Measurements from ENCODE around the gene CYP1A2. TPM values are rescaled to one million over a fixed set of nuclear protein-coding genes. Genes with fewer than 3 reads are reported as not detected.

The CYP1A2 gene
- total RNA-seq, 2 experiments from 2014 or later, result not detected

DNA sequence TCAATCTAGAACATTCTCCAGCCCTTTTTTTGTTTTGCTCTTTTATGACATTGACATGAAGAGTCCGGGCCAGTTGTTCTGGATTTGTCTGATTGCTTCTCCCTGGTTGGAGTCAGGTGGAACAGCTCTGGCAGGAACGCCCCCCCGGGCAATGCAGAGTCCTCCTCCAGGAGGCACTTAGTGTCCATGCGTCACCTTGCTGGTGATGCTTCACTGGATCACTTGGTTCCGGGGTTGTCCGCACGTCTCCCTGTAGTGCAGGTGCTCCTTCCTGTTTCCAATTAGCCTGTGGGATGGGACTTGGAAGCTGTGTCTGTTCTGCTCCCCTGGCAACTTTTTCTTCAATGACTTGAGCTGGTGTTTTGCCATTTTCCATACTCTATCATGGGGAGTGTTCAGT lies 43.0 kb downstream of the CYP1A2 start:
- no peak for DNase-seq
- H3K27me3 Mint-ChIP-seq, result no peaks in the 10 kb centered on the region
- intact Hi-C loops (cut with micrococcal nuclease), result no loop called here
- POLR2A ChIA-PET, result interaction anchor here (2.7 to 9.4 kb wide), 2 partner anchors 12 to 20 kb away, joined by 11 to 116 read pairs; partner anchors contain the start of gene CSK
- peaks cover 89% of the 10 kb centered on the region for H3K4me1 Mint-ChIP-seq (ENCODE audit: low read depth)
- CTCF ChIA-PET, result interaction anchor here (1.1 to 20.5 kb wide), 4 partner anchors 8 to 159 kb away, joined by 3 to 1220 read pairs (median 4); partner anchors contain the start of gene CSK
- peak overlapping the region; percentile 99 for H3K27ac Mint-ChIP-seq
- peaks cover 42% of the 10 kb centered on the region for H3K36me3 Mint-ChIP-seq
- peak overlapping the region; percentile 6 for H3K4me3 Mint-ChIP-seq
- H3K9me3 Mint-ChIP-seq, result no peaks in the 10 kb centered on the region

- Mint-ChIP-seq H3K36me3 (peaks cover 38% of the 10 kb centered on the region), H3K4me3 (peak overlapping the region; percentile 6), H3K27ac (peak overlapping the region; percentile 99), H3K9me3 (no peaks in the 10 kb centered on the region), H3K27me3 (no peaks in the 10 kb centered on the region), H3K4me1 (ENCODE audit: low read depth) (peaks cover 89% of the 10 kb centered on the region)
- peak; percentile 38 for DNase-seq
- ChIA-PET POLR2A (interaction anchor here (2.7 to 9.4 kb wide), 3 partner anchors 8 to 21 kb away, joined by 11 to 116 read pairs (median 15); partner anchors contain the start of gene CSK), CTCF (interaction anchor here (1.0 to 20.5 kb wide), 14 partner anchors 7 to 175 kb away, joined by 3 to 1220 read pairs (median 4); partner anchors contain the start of genes CSK and EDC3)
- intact Hi-C loops (cut with micrococcal nuclease), result no loop called here
Measured at GRCh38 chr15:74792227-74793016, 43.8 kb downstream of the CYP1A2 start.

GRCh38 chr15:74793135-74794028 lies 44.7 kb downstream of the CYP1A2 start:
- POLR2A ChIA-PET, result interaction anchor here (0.6 to 9.4 kb wide), 6 partner anchors 9 to 145 kb away, joined by 3 to 116 read pairs (median 8); partner anchors contain the start of genes COX5A and CSK
- H3K4me1 Mint-ChIP-seq (ENCODE audit: low read depth), result peaks cover 88% of the 10 kb centered on the region
- H3K27me3 Mint-ChIP-seq, result no peaks in the 10 kb centered on the region
- DNase-seq, result peak; percentile 81
- CTCF ChIA-PET, result interaction anchor here (0.9 to 20.5 kb wide), 17 partner anchors 11 to 176 kb away, joined by 3 to 1220 read pairs (median 6); partner anchors contain the start of genes CSK, CYP1A1, EDC3 and ULK3
- H3K36me3 Mint-ChIP-seq, result peaks cover 40% of the 10 kb centered on the region
- H3K27ac Mint-ChIP-seq, result peak overlapping the region; percentile 99
- H3K4me3 Mint-ChIP-seq, result peak overlapping the region; percentile 29
- no peaks in the 10 kb centered on the region for H3K9me3 Mint-ChIP-seq
- intact Hi-C loops (cut with micrococcal nuclease), result no loop called here

- Mint-ChIP-seq H3K4me3 (peak overlapping the region; percentile 21), H3K27ac (peak overlapping the region; percentile 88), H3K36me3 (peaks cover 41% of the 10 kb centered on the region), H3K27me3 (no peaks in the 10 kb centered on the region), H3K9me3 (no peaks in the 10 kb centered on the region), H3K4me1 (ENCODE audit: low read depth) (peaks cover 90% of the 10 kb centered on the region)
- ChIA-PET POLR2A (interaction anchor here (0.9 to 9.4 kb wide), 5 partner anchors 10 to 144 kb away, joined by 3 to 116 read pairs (median 11); partner anchors contain the start of genes COX5A and CSK), CTCF (interaction anchor here (0.6 to 20.5 kb wide), 14 partner anchors 10 to 177 kb away, joined by 3 to 1220 read pairs (median 6); partner anchors contain the start of genes CSK, CYP1A1 and ULK3)
- intact Hi-C loops (cut with micrococcal nuclease), result no loop called here
- DNase-seq, result no peak
Measured at GRCh38 chr15:74794248-74794969, 45.8 kb downstream of the CYP1A2 start.

- Mint-ChIP-seq H3K9me3 (no peaks in the 10 kb centered on the region), H3K36me3 (peaks cover 41% of the 10 kb centered on the region), H3K4me3 (peak overlapping the region; percentile 21), H3K27ac (peak overlapping the region; percentile 88), H3K27me3 (no peaks in the 10 kb centered on the region), H3K4me1 (ENCODE audit: low read depth) (peaks cover 90% of the 10 kb centered on the region)
- intact Hi-C loops (cut with micrococcal nuclease), result no loop called here
- CTCF ChIA-PET, result interaction anchor here (1.8 to 20.5 kb wide), 6 partner anchors 17 to 159 kb away, joined by 4 to 1220 read pairs (median 10); partner anchors contain the start of genes CSK and ULK3
- POLR2A ChIA-PET, result interaction anchor here (0.9 to 9.4 kb wide), 2 partner anchors 16 to 20 kb away, joined by 4 to 116 read pairs; partner anchors contain the start of gene CSK
- no peak for DNase-seq
Measured at GRCh38 chr15:74794970-74795349, 46.3 kb downstream of the CYP1A2 start.

DNA sequence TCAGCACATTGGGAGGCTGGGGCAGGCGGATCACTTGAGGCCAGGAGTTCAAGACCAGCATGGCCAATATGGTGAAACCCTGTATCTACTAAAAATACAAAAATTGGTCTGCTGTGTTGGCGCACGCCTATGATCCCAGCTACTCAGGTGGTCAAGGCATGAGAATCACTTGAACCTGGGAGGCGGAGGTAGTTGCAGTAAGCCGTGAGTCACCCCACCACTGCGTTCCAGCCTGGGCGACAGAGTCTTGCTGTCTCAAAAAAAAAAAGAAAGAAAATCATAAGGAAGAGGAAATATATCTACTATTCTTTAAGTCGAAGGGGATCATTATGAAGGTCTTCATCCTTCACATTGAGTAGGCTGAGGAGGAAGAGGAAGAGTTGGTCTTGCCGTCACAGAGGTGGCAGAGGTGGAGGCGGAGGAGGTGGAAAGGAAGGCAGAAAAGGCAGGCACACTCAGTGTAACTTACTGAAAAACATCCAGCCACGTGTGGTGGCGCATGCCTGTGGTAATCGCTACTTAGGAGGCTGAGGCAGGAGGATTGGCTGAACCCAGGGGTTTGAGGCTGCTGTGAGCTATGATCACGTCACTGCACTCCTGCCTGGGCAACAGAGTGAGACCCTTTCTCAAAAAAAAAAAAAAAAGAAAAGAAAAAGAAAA lies 47.5 kb downstream of the CYP1A2 start:
- Mint-ChIP-seq H3K27ac (peak overlapping the region; percentile 87), H3K4me1 (ENCODE audit: low read depth) (peaks cover 86% of the 10 kb centered on the region), H3K27me3 (no peaks in the 10 kb centered on the region), H3K4me3 (peak overlapping the region; percentile 2), H3K9me3 (no peaks in the 10 kb centered on the region), H3K36me3 (peaks cover 44% of the 10 kb centered on the region)
- intact Hi-C loops (cut with micrococcal nuclease), result loop anchor here (1.0 kb wide), 2 partner anchors 9 to 15 kb away; no protein-coding TSS in a partner anchor
- peak; percentile 72 for DNase-seq
- POLR2A ChIA-PET, result interaction anchor here (0.9 to 2.8 kb wide), 4 partner anchors 9 to 23 kb away, joined by 3 to 15 read pairs (median 6); partner anchors contain the start of gene CSK
- CTCF ChIA-PET, result interaction anchor here (1.8 to 20.5 kb wide), 2 partner anchors 18 to 40 kb away, joined by 4 to 1220 read pairs; partner anchors contain the start of gene CSK

GRCh38 chr15:74798388-74799254 lies 50.0 kb downstream of the CYP1A2 start:
- peaks cover 51% of the 10 kb centered on the region for H3K36me3 Mint-ChIP-seq
- H3K4me1 Mint-ChIP-seq (ENCODE audit: low read depth), result peaks cover 60% of the 10 kb centered on the region
- H3K4me3 Mint-ChIP-seq, result no peak overlapping the region
- CTCF ChIA-PET, result interaction anchor here (0.9 to 20.5 kb wide), 18 partner anchors 8 to 174 kb away, joined by 3 to 1220 read pairs (median 4); partner anchors contain the start of genes CPLX3, CSK, FAM219B and LMAN1L
- H3K9me3 Mint-ChIP-seq, result no peaks in the 10 kb centered on the region
- H3K27ac Mint-ChIP-seq, result peak overlapping the region; percentile 91
- intact Hi-C loops (cut with micrococcal nuclease), result no loop called here
- DNase-seq, result no peak
- H3K27me3 Mint-ChIP-seq, result no peaks in the 10 kb centered on the region
- POLR2A ChIA-PET, result interaction anchor here (0.6 to 2.8 kb wide), 7 partner anchors 11 to 27 kb away, joined by 3 to 12 read pairs (median 4); no protein-coding TSS in a partner anchor

- H3K27ac Mint-ChIP-seq, result peak overlapping the region; percentile 91
- ChIA-PET POLR2A (interaction anchor here (0.6 to 2.8 kb wide), 7 partner anchors 12 to 28 kb away, joined by 3 to 12 read pairs (median 4); no protein-coding TSS in a partner anchor), CTCF (interaction anchor here (0.6 to 20.5 kb wide), 26 partner anchors 8 to 182 kb away, joined by 3 to 1220 read pairs (median 4); partner anchors contain the start of genes CPLX3, CSK, FAM219B and LMAN1L)
- H3K9me3 Mint-ChIP-seq, result no peaks in the 10 kb centered on the region
- DNase-seq, result peak; percentile 51
- intact Hi-C loops (cut with micrococcal nuclease), result no loop called here
- H3K4me3 Mint-ChIP-seq, result no peak overlapping the region
- no peaks in the 10 kb centered on the region for H3K27me3 Mint-ChIP-seq
- H3K36me3 Mint-ChIP-seq, result peaks cover 57% of the 10 kb centered on the region
- peaks cover 56% of the 10 kb centered on the region for H3K4me1 Mint-ChIP-seq (ENCODE audit: low read depth)
Measured at GRCh38 chr15:74799255-74799855, 50.7 kb downstream of the CYP1A2 start.

DNA sequence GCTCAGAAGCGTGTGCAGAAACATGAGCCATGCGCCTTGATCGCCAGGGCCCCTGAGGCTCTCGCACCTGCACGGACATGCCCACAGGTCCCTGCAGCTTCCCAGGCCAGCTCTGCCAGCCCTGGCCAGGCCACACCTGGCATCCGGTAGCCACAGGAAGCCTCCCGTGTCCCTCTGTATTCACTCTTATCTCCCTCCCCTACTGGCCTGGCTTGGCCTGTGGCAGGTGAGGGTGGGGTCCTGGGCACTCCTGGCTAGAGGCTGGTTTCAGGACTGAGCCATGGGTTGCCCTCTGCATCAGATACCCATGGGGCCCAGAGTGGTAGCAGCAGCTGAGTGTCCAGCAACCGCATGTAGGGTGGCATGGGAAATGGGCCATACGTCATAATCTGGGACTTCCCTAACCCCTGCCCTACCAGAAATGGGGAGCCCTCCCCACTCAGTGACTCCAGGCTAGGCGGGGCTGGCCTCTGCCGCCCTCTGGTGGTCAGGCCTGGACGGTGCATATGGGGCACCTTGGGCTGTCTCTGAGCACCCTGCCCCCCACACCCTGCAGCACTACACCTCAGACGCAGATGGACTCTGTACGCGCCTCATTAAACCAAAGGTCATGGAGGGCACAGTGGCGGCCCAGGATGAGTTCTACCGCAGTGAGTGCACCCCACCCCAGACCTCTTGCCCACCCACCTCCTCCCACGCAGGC lies 51.4 kb downstream of the CYP1A2 start:
- peak; percentile 93 for DNase-seq
- intact Hi-C loops (cut with micrococcal nuclease), result loop anchor here (1.0 kb wide), 4 partner anchors 11 to 165 kb away; no protein-coding TSS in a partner anchor
- Mint-ChIP-seq H3K36me3 (peaks cover 56% of the 10 kb centered on the region), H3K9me3 (no peaks in the 10 kb centered on the region), H3K27me3 (no peaks in the 10 kb centered on the region), H3K4me3 (no peak overlapping the region), H3K4me1 (ENCODE audit: low read depth) (peaks cover 49% of the 10 kb centered on the region), H3K27ac (peak overlapping the region; percentile 91)
- ChIA-PET POLR2A (interaction anchor here (0.7 to 2.8 kb wide), 5 partner anchors 12 to 29 kb away, joined by 3 to 12 read pairs (median 6); no protein-coding TSS in a partner anchor), CTCF (interaction anchor here (0.6 to 20.5 kb wide), 26 partner anchors 8 to 183 kb away, joined by 3 to 1220 read pairs (median 4); partner anchors contain the start of genes CPLX3, CSK, FAM219B and LMAN1L)

All from activated CD4-positive, alpha-beta memory T cell treated with anti-CD3 and anti-CD28 coated beads for 36 hours (primary cell).